Measurements from ENCODE around the gene PLXNA4. TPM values are rescaled to one million over a fixed set of nuclear protein-coding genes. Genes with fewer than 3 reads are reported as not detected.

PLXNA4 gene
- total and polyA plus RNA-seq, 3 donors from 2014 or later: 3.4 to 5.5 (median 3.8) TPM

DNA sequence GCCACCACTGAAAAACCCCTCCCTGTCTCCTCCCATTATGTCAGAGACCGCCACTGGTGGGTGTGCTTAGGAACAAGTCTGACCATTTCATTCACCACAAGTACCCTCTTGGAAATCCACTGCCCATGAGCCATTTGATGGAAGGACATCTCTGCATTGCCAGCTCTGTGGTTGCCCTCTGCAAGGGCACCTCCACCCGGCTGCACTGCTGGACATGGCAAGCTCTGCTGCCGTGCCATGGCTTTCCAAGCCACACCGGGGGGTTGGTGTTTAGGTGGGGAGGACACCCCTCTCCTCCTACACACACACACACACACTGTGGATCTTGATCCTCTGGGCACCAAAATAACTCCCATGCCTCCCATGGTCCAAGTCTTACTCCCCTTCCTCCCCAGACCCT, 5.2 kb upstream of the PLXNA4 start:
- TF ChIP-seq, protein P1, sequence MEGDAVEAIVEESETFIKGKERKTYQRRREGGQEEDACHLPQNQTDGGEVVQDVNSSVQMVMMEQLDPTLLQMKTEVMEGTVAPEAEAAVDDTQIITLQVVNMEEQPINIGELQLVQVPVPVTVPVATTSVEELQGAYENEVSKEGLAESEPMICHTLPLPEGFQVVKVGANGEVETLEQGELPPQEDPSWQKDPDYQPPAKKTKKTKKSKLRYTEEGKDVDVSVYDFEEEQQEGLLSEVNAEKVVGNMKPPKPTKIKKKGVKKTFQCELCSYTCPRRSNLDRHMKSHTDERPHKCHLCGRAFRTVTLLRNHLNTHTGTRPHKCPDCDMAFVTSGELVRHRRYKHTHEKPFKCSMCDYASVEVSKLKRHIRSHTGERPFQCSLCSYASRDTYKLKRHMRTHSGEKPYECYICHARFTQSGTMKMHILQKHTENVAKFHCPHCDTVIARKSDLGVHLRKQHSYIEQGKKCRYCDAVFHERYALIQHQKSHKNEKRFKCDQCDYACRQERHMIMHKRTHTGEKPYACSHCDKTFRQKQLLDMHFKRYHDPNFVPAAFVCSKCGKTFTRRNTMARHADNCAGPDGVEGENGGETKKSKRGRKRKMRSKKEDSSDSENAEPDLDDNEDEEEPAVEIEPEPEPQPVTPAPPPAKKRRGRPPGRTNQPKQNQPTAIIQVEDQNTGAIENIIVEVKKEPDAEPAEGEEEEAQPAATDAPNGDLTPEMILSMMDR (IDR thresholded peaks at IDR 0.05): no peak
- TF ChIP-seq POLR2A (IDR thresholded peaks at IDR 0.05): no peak
- Histone ChIP-seq H3K27me3 (no peaks in the 10 kb centered on the region), H3K4me3 (no peak overlapping the region), H3K36me3 (ENCODE audit: low read depth, missing control alignments) (no peaks in the 10 kb centered on the region), H3K9me3 (no peaks in the 10 kb centered on the region), H3K4me1 (peaks cover 6% of the 10 kb centered on the region), H3K27ac (no peak overlapping the region)
- WGBS, 2 donors: 94 to 100% methylated on average over 1 to 4 of the region's 4 CpGs
- intact Hi-C loops (cut with DNase I; ENCODE audit: low total_unique reads): loop anchor here (10.0 kb wide), 1 partner anchor 637 kb away; no protein-coding TSS in a partner anchor
- no peak for DNase-seq

DNA sequence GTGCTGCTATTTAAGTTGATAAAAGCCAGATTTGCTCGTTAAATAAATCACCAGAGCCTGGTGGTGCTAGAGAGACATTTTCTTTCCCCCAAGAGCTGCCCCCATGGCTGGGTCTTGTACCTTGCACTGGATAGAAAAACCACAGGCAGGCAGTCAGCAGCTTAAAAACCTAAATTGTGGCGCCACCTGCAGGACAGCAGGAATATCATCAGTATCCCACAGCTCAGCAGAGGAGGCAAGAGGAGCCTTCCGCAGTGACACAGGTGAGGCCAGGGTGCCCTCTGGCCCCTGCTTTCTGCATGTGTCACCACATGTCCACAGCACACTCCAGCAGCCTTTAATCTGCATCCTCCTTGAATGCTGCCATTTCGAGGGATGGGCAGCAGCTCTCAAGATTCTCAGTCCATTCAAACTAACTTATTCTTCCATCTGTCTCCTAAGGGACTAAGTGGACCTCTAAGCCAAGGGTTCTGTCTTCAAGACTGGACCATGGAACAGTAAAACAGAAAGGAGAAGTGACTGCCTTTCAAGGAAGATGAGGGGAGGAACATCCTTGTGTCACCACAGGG, 4.5 kb upstream of the PLXNA4 start:
- Histone ChIP-seq H3K27me3 (no peaks in the 10 kb centered on the region), H3K4me1 (peaks cover 12% of the 10 kb centered on the region), H3K9me3 (no peaks in the 10 kb centered on the region), H3K4me3 (no peak overlapping the region), H3K36me3 (ENCODE audit: low read depth, missing control alignments) (no peaks in the 10 kb centered on the region), H3K27ac (no peak overlapping the region)
- WGBS, 2 donors: 18% methylated on average over 3 to 4 of the region's 4 CpGs
- DNase-seq: peak; percentile 81
- TF ChIP-seq, protein P1 (IDR thresholded peaks at IDR 0.05): peak; percentile 57 to 84 (median 77)
- TF ChIP-seq POLR2A (IDR thresholded peaks at IDR 0.05): no peak
- intact Hi-C loops (cut with DNase I; ENCODE audit: low total_unique reads): loop anchor here (10.0 kb wide), 1 partner anchor 636 kb away; no protein-coding TSS in a partner anchor

DNA sequence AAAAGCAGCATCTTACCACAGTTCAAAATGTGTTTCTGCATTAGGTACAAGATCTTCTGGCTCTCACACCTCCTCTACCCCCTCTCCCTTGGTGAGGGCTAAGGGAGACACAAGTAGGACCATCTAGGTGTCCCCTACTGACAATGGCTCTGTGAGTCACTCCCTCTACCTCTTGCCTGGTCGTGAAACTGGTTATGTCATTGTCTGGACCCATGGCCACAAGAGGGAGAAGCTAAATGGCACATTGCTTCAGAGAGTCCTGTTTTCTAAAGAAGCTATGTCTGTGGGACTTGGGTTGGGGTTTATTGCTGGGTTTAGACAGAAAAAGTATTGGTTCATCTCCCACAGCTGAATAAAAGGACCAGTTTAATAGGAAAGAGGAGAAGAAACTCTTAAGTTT, 4.0 kb upstream of the PLXNA4 start:
- WGBS, 2 donors: 46 to 60% methylated on average over 1 of the region's 1 CpG
- H3K9me3 ChIP-seq: no peaks in the 10 kb centered on the region
- H3K4me3 ChIP-seq: no peak overlapping the region
- H3K27me3 ChIP-seq: no peaks in the 10 kb centered on the region
- DNase-seq: no peak
- intact Hi-C loops (cut with DNase I; ENCODE audit: low total_unique reads): loop anchor here (10.0 kb wide), 1 partner anchor 635 kb away; no protein-coding TSS in a partner anchor
- H3K36me3 ChIP-seq (ENCODE audit: low read depth, missing control alignments): no peaks in the 10 kb centered on the region
- H3K27ac ChIP-seq: no peak overlapping the region
- TF ChIP-seq, protein P1 (IDR thresholded peaks at IDR 0.05): no peak
- TF ChIP-seq POLR2A (IDR thresholded peaks at IDR 0.05): no peak
- peaks cover 15% of the 10 kb centered on the region for H3K4me1 ChIP-seq

DNA sequence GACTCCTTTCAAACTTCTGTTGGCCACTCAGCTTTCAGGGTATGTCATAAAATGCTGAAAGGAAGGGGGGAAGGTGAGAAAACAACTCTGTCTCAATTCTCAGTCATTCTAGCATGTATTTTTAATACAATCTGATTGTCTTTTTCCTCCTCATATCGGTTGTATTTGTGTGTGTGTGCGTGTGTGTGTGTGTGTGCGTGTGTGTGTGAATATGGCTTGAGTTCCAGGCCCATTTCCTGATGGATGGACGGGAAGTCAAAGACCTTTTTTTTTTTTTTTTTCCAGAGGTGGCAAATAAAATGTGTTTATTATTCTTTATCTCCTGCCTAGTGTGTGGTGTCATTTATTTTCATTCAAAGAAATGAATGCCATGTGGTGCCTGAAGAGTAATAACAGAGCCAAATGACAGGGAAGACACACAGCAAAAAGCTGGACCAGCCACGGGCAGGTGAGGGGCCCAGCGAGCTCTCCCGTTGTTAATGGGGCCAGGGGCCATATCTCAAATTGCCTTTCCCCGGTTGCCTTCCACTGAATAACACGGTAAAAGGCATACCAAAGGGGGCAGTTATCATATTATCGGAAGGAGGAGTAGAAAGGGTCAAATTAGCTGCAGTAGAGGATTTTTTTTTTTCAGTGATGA, 3.1 kb upstream of the PLXNA4 start:
- intact Hi-C loops (cut with DNase I; ENCODE audit: low total_unique reads): loop anchor here (5.0 kb wide), 1 partner anchor 257 kb away; no protein-coding TSS in a partner anchor
- no peaks in the 10 kb centered on the region for H3K36me3 ChIP-seq (ENCODE audit: low read depth, missing control alignments)

More for the DNA sequence above, 3.1 kb upstream of the PLXNA4 start:
- Histone ChIP-seq H3K27ac (no peak overlapping the region), H3K4me1 (peaks cover 16% of the 10 kb centered on the region), H3K27me3 (no peaks in the 10 kb centered on the region), H3K4me3 (no peak overlapping the region), H3K9me3 (no peaks in the 10 kb centered on the region)
- DNase-seq: no peak
- TF ChIP-seq, protein P1 (IDR thresholded peaks at IDR 0.05): no peak
- WGBS, 2 donors: 89% methylated on average over 10 of the region's 10 CpGs
